ENCODE measurements around the gene GLRX5.

The GLRX5 gene

GRCh38 chr14:95519699-95520098, 15.2 kb upstream of the GLRX5 start:
- peak; percentile 63 for DNase-seq

GRCh38 chr14:95520346-95520745, 14.5 kb upstream of the GLRX5 start:
- DNase-seq = no peak

- no peak for DNase-seq
Measured at GRCh38 chr14:95521001-95521400, 13.8 kb upstream of the GLRX5 start.

- DNase-seq = no peak
Measured at GRCh38 chr14:95522116-95522515, 12.7 kb upstream of the GLRX5 start.

GRCh38 chr14:95522556-95522955, 12.3 kb upstream of the GLRX5 start:
- no peak for DNase-seq

GRCh38 chr14:95523051-95523814, 11.6 kb upstream of the GLRX5 start:
- no peak for DNase-seq

- no peak for DNase-seq
Measured at GRCh38 chr14:95523815-95524448, 10.9 kb upstream of the GLRX5 start.

GRCh38 chr14:95524706-95525512, 9.9 kb upstream of the GLRX5 start:
- DNase-seq = no peak

GRCh38 chr14:95525999-95526398, 8.9 kb upstream of the GLRX5 start:
- no peak for DNase-seq

GRCh38 chr14:95526483-95527386, 8.1 kb upstream of the GLRX5 start:
- DNase-seq = no peak

- DNase-seq = no peak
Measured at GRCh38 chr14:95527387-95528002, 7.4 kb upstream of the GLRX5 start.

GRCh38 chr14:95529216-95529615, 5.6 kb upstream of the GLRX5 start:
- no peak for DNase-seq

- DNase-seq = no peak
Measured at GRCh38 chr14:95530473-95531276, 4.2 kb upstream of the GLRX5 start.

- DNase-seq = no peak
Measured at GRCh38 chr14:95531473-95531872, 3.4 kb upstream of the GLRX5 start.

- no peak for DNase-seq
Measured at GRCh38 chr14:95531969-95532368, 2.9 kb upstream of the GLRX5 start.

GRCh38 chr14:95533391-95533821, 1.4 kb upstream of the GLRX5 start:
- no peak for DNase-seq

GRCh38 chr14:95533822-95534221, 1.0 kb upstream of the GLRX5 start:
- DNase-seq = no peak

GRCh38 chr14:95535226-95536021, 574 bp downstream of the GLRX5 start:
- no peak for DNase-seq

GRCh38 chr14:95536036-95536593, 1.3 kb downstream of the GLRX5 start:
- DNase-seq = no peak

- no peak for DNase-seq
Measured at GRCh38 chr14:95536671-95537070, 1.8 kb downstream of the GLRX5 start.

All from SIG-M5 (cell line).